Right lobe of liver (tissue), 4 donors: ENCODE results near the gene KIF12.

Experiments
- CTCF ChIP-seq, 4 donors: fragments of 200-600 bp in 3 of 4; fragments of 450-650 bp in 1 of 4; IDR thresholded peaks; one replicate each; pipeline versions ENCODE4 v1.5.1 to v1.8.0; 2016 to 2022; ENCODE audit warnings: antibody characterized with exemption in 4 of 4, mild to moderate bottlenecking in 2 of 4
- POLR2A ChIP-seq: fragments of 450-650 bp; IDR thresholded peaks from one replicate; pipeline ENCODE4 v1.6.1; 2017; ENCODE audit warnings: antibody characterized with exemption, mild to moderate bottlenecking
- donor health status: DM: no; HTN: no; CAD: no.
- donor health status: DM: no; HTN: no; CAD: no.
- donor health status: DM: no; HTN: yes; CAD: no.

- TF ChIP-seq CTCF (IDR thresholded peaks at IDR 0.05) (no peak), POLR2A (no peak)
Measured at GRCh38 chr9:114117996-114118830, 19.1 kb upstream of the KIF12 start.
